ENCODE results near the gene ASB9. TPM values are rescaled to one million over a fixed set of nuclear protein-coding genes. Genes with fewer than 3 reads are reported as not detected.
A peak's percentile ranks its signal among the peaks of the same experiment; 100 is the strongest.

The ASB9 gene
- total and polyA plus RNA-seq, 3 donors from 2014 or later: 63.9 to 88.8 (median 83.0) TPM

GRCh38 chrX:15245896-15246295 lies 24.0 kb downstream of the ASB9 start:
- Histone ChIP-seq H3K27me3 (no peaks in the 10 kb centered on the region), H3K9me3 (no peaks in the 10 kb centered on the region), H3K4me3 (no peak overlapping the region), H3K36me3 (ENCODE audit: low read depth, missing control alignments) (no peaks in the 10 kb centered on the region), H3K27ac (no peak overlapping the region), H3K4me1 (no peaks in the 10 kb centered on the region)
- no peak for DNase-seq
- intact Hi-C loops (cut with DNase I; ENCODE audit: low total_unique reads): no loop called here
- 43 to 57% methylated on average over 4 of the region's 4 CpGs for WGBS, 2 donors
- no peak for TF ChIP-seq POLR2A (IDR thresholded peaks at IDR 0.05)
- TF ChIP-seq, protein P1, sequence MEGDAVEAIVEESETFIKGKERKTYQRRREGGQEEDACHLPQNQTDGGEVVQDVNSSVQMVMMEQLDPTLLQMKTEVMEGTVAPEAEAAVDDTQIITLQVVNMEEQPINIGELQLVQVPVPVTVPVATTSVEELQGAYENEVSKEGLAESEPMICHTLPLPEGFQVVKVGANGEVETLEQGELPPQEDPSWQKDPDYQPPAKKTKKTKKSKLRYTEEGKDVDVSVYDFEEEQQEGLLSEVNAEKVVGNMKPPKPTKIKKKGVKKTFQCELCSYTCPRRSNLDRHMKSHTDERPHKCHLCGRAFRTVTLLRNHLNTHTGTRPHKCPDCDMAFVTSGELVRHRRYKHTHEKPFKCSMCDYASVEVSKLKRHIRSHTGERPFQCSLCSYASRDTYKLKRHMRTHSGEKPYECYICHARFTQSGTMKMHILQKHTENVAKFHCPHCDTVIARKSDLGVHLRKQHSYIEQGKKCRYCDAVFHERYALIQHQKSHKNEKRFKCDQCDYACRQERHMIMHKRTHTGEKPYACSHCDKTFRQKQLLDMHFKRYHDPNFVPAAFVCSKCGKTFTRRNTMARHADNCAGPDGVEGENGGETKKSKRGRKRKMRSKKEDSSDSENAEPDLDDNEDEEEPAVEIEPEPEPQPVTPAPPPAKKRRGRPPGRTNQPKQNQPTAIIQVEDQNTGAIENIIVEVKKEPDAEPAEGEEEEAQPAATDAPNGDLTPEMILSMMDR (IDR thresholded peaks at IDR 0.05): no peak

- Histone ChIP-seq H3K4me1 (no peaks in the 10 kb centered on the region), H3K27me3 (no peaks in the 10 kb centered on the region), H3K4me3 (no peak overlapping the region), H3K36me3 (ENCODE audit: low read depth, missing control alignments) (no peaks in the 10 kb centered on the region), H3K9me3 (no peaks in the 10 kb centered on the region), H3K27ac (no peak overlapping the region)
- DNase-seq: no peak
- 61 to 80% methylated on average over 5 of the region's 5 CpGs for WGBS, 2 donors
- TF ChIP-seq, protein P1 (IDR thresholded peaks at IDR 0.05): no peak
- TF ChIP-seq POLR2A (IDR thresholded peaks at IDR 0.05): no peak
- intact Hi-C loops (cut with DNase I; ENCODE audit: low total_unique reads): no loop called here
Observed at GRCh38 chrX:15244421-15244820, 25.5 kb downstream of the ASB9 start.

- H3K4me3 ChIP-seq: no peak overlapping the region
- no peak for TF ChIP-seq POLR2A (IDR thresholded peaks at IDR 0.05)
- TF ChIP-seq, protein P1 (IDR thresholded peaks at IDR 0.05): peak in 2 of 3 experiments; percentile 26 to 28
- DNase-seq: peak; percentile 37
- no peaks in the 10 kb centered on the region for H3K9me3 ChIP-seq
- intact Hi-C loops (cut with DNase I; ENCODE audit: low total_unique reads): no loop called here
- H3K27ac ChIP-seq: no peak overlapping the region
- H3K4me1 ChIP-seq: no peaks in the 10 kb centered on the region
- WGBS, 2 donors: 37 to 42% methylated on average over 5 of the region's 5 CpGs
- no peaks in the 10 kb centered on the region for H3K36me3 ChIP-seq (ENCODE audit: low read depth, missing control alignments)
- no peaks in the 10 kb centered on the region for H3K27me3 ChIP-seq
Observed at GRCh38 chrX:15242899-15243555, 26.9 kb downstream of the ASB9 start.

- Histone ChIP-seq H3K27ac (no peak overlapping the region), H3K27me3 (no peaks in the 10 kb centered on the region), H3K4me1 (no peaks in the 10 kb centered on the region), H3K9me3 (no peaks in the 10 kb centered on the region), H3K4me3 (no peak overlapping the region), H3K36me3 (ENCODE audit: low read depth, missing control alignments) (no peaks in the 10 kb centered on the region)
- DNase-seq: no peak
- TF ChIP-seq, protein P1 (IDR thresholded peaks at IDR 0.05): no peak
- no peak for TF ChIP-seq POLR2A (IDR thresholded peaks at IDR 0.05)
- intact Hi-C loops (cut with DNase I; ENCODE audit: low total_unique reads): no loop called here
- WGBS, 2 donors: 47 to 58% methylated on average over 2 to 3 of the region's 3 CpGs
Observed at GRCh38 chrX:15241301-15241700, 28.6 kb downstream of the ASB9 start.

- Histone ChIP-seq H3K27me3 (no peaks in the 10 kb centered on the region), H3K4me3 (no peak overlapping the region), H3K9me3 (no peaks in the 10 kb centered on the region), H3K27ac (no peak overlapping the region), H3K36me3 (ENCODE audit: low read depth, missing control alignments) (no peaks in the 10 kb centered on the region), H3K4me1 (no peaks in the 10 kb centered on the region)
- intact Hi-C loops (cut with DNase I; ENCODE audit: low total_unique reads): no loop called here
- no peak for TF ChIP-seq POLR2A (IDR thresholded peaks at IDR 0.05)
- TF ChIP-seq, protein P1 (IDR thresholded peaks at IDR 0.05): no peak
- no peak for DNase-seq
- 91 to 95% methylated on average over 5 of the region's 5 CpGs for WGBS, 2 donors
Observed at GRCh38 chrX:15240414-15240813, 29.5 kb downstream of the ASB9 start.
